ENCODE measurements around the gene PAN2.
"Not testable (repeated sequence)": the region's sequence is repeated elsewhere in the genome, so short reads cannot be mapped to it uniquely, and the experiment has no call there.

PAN2 gene

GRCh38 chr12:56307221-56307965 is 26.4 kb downstream of the PAN2 start:
- no peak for DNase-seq (ENCODE audit: low spot score)

DNA sequence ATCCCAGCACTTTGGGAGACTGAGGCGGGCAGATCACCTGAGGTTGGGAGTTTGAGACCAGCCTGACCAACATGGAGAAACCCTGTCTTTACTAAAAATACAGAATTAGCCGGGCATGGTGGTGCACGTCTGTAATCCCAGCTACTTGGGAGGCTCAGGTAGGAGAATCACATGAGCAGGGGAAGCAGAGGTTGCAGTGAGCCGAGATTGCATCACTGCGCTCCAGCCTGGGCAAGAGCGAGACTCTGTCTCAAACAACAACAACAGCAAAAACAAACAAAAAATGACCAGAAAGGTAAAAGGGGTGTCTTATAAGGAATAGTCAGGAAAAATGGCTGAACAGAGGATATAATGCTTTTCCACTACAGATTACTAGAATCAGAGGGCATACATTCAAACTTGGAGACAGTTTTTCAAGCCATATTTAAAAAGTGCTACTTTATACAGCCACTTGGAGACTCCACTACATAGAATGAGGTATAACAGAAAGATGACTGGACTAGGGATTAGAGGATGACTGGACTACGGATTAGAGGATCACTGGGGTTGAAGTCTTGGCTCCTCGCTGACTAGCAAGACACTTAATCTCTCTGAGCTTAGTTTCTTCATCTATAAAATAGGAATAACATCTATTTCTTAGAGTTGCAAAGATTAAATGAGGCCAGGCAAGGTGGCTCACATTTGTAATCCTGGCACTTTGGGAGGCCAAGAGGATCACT is 28.8 kb downstream of the PAN2 start:
- DNase-seq (ENCODE audit: low spot score), result no peak

DNA sequence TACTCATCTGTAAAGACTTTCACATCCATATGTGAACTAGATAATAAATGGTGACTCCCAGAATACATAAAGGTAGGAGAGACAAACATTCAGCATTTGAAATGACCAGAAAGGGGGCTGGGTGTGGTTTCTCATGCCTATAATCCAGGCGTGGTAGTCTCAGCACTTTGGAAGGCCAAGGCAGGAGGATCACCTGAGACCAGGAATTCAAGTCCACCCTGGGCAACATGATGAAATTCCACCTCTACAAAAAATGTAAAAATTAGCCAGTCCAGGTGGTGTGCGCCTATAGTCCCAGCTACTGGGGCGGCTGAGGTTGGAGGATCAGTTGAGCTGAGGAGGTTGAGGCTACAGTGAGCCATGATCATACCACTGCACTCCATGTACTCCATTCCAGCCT is 29.5 kb downstream of the PAN2 start:
- no peak for DNase-seq (ENCODE audit: low spot score)

DNA sequence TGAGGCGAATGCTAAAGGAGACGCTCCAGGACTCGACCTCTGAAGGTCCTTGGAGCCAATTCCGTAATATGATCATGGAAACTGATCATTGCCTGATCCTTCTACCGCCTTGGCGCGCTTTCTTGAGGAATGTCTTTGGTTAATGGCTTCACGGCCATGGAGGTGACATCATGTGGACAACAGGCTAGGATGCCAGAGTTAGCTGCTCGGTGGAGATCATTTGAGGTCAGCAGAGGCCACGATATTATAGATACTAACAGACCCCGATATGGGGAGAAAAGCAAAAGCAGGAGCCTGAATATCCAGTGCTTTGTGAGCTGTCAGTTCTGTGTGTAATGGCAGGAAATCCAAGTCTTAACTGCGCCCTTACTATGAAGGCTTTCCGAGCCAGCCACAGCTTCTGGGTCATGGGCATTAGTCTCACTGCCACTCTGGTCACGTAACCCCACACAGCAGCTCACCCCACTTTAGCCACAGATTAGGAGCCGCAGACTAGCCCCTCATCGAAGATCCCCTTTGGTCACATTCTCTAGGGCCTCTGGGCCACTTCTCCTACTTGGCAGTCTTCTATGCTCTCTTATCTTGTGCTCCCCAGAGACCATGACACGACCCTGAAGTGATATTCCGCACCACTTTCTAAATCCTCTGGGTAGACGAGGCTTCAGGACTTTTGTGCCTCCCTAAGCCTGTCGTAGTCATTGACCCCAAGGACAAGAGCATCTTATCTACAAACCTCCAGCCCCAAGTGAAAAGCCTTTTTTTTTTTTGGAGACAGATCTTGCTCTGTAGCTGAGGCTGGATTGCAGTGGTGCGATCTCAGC is 32.9 kb downstream of the PAN2 start:
- DNase-seq (ENCODE audit: low spot score), result no peak

DNA sequence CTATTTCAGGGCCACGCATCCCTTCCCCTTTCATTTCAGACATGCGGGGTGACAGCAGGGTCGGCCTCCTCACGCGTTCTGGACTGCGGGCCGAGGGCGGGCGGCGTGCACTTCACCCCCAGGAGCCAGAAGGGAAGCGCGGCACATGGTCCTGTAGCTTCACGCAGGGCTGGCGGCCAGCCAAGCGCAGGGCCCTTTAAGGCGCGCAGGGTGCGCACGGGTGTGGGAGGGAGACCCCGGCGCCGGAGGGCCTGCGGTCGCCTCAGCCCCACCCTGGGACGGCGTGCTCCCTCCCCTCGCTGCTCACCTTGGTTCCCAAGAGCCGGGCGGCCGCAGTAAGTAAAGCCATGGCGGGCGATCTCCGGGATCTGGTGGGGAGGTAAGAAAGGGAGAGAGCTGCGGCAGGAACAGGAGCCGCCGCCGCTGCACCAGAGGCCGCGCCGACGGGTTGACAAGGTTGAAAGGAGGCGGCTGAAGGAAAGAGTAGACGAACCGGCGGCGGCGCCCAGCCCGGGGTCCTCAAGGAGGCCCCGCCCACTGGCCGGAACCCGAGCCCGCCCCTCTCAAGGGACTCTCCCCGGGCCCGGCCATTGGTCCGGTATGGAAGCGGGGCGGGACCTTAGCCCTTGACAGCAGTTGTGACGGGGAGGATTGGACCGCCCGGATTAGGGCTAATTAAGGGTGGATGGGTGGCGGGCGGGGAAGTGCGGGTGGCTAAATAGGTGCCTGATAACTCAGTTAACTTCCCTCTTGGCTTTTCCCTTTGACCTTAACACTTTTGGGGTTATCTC is 33.8 kb downstream of the PAN2 start, which contains the start of gene CS:
TSS of gene CS (minus strand) at position 478 of the 791 bp plus-strand sequence. CDS start at position 349, 129 bp downstream.
- peak; percentile 100 for DNase-seq (ENCODE audit: low spot score)

DNA sequence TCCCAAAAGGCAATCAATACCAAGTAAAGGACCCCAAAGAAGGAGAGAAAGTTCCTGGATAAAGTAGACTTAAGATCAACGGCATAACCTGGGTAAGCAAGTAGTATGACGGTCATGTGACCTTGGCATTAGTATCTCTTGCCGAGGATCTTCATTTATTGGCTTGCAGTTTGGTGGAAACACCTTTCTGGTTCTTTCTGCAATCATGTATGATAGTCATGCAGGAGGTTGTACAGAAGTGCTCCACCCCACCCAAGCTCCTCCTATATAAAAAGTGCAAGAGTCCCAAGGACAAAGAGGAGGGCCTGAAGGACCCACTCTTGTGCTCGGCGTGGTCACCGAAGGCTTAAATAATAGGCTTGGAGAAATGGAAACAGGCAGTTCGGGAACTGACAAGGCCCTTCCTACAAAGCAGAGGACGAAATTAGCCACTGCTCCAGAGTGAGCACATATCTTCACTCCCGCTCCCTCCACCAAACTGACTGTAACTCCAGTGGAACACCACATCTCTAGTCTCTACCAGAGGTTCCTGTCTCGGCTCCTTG is 34.4 kb downstream of the PAN2 start:
- DNase-seq (ENCODE audit: low spot score), result peak; percentile 50

DNA sequence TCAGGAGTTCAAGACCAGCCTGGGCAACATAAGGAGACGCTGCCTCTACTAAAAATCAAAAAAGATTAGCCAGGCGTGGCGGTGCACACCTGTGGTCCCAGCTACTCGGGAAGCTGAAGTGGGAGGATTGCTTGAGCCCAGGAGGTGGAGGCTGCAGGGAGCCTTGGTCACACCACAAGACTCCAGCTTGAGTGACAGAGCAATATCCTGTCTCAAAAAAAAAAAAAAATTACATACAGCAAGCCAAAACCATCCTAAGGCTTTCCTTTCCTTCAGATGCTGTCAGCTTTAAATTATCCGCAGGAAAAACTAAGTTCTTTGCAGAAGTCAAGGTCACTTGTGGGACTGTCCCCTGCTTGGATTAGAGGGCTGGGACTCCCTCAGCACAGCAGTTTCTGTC is 35.0 kb downstream of the PAN2 start:
- no peak for DNase-seq (ENCODE audit: low spot score)

DNA sequence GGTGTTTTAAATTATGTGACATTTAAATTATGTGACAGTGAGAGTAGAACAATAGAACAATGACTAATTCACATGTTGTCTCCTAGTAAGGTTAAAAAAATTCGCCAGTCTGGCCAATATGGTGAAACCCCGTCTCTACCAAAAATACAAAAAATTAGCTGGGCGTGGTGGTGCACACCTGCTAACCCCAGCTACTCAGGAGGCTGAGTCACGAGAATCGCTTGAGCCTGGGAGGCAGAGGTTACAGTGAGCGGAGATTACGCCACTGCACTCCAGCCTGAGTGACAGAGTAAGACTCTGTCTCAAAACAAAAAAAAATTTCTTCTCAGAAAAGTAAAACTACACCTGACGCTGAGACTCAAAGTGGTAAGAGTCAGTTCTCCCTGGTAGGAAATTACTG is 36.4 kb downstream of the PAN2 start:
- DNase-seq (ENCODE audit: low spot score), result no peak

DNA sequence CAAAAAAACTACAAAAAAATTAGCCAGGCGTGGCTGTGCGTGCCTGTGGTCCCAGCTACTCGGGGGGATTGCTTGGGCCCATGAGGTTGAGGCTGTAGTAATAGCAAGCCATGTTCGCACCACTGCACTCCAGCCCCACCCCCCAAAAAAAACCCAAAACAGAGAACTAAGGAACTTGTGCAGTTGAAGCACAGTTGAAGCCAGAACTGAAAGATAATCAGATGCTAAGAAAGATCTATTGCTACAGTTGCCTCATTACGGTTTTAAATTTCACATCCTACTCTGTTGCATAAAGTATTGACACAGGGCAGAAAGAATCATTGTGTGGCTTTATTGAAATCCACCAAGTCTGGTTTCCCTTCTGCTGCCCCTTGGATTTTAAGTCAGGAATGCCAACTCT is 37.5 kb downstream of the PAN2 start:
- DNase-seq (ENCODE audit: low spot score), result no peak

DNA sequence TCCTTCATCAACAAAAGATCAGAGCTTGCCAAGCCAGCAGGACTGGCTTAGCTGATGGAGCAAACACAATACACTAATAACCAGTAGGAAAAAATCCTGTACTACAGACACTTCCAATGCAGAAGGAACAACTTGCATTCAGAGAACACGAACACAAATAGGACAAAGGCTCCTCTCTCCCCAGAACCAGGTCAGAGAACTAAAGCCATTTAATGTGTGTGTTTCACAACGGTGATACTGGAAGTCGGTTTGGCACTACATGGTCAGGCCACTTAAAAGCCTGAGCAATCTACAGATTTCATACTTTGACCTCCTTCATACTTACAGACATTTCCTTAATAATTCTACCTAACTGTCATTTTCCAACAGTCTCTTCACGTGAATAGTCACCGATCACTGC is 40.0 kb downstream of the PAN2 start:
- DNase-seq (ENCODE audit: low spot score), result no peak

DNA sequence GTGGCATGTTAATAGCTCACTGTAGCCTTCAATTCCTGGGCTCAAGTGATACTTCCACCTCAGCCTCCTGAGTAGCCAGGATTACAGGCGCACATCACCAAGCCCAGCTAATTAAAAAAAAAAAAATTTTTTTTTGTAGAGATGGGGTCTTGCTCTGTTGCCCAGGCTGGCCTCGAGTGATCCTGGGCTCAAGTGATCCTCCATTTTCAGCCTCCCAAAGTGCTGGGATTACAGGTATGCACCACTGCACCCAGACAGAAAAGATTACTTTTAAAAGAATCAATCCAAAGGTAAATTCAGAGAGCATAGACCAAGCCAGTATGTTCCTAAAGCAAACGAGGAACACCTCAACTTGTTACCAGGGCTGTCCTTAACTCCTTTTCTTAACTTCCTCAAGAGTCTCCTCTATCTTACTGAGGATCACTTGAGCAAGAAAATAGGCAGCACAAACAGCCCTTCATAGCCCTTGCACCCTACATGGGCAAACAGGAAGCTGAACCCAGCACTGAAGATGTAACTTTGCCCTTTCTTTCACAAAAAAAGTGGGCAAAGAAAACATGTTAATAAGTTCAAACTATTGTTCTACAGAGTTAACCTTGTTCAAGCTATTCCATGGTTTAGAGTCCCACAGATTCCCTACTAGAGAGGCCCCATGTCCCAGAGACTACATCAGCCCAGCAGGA is 45.0 kb downstream of the PAN2 start:
- no peak for DNase-seq (ENCODE audit: low spot score)

DNA sequence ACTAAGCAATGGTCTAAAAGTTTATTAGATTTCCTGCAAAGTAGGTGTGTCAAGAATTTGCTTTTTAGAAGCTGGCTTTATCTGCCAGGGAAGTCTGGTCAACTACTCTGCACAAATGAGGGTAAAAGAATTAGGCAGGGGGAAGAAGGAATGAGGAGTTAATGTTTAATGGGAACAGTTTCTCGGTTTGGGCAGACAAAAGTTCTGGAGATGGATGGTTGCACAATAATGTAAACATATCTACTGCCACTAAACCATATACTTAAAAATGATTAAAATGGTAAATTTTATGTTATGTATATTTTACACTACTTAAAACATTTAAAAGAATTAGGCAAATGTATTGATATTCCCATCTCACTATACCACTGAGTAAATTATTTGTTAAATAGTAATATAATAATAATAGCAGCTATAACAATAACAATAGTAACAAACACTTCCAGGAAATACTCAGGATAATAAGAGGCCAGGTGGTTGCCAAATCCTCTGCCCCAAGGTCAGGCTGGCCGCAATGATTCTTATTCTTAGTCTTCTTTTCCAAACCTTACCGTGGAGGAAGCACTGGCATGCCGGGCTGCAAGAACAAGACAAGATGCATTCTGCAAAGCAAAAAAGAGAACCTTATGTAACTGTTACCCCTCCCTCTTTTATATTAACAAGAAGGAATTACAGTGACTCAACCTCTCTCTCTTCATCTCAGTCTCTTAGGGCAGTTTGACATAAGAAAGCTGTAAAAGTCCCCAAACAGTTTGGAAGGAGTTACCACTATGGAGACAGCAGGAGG is 47.6 kb downstream of the PAN2 start:
- no peak for DNase-seq (ENCODE audit: low spot score)

DNA sequence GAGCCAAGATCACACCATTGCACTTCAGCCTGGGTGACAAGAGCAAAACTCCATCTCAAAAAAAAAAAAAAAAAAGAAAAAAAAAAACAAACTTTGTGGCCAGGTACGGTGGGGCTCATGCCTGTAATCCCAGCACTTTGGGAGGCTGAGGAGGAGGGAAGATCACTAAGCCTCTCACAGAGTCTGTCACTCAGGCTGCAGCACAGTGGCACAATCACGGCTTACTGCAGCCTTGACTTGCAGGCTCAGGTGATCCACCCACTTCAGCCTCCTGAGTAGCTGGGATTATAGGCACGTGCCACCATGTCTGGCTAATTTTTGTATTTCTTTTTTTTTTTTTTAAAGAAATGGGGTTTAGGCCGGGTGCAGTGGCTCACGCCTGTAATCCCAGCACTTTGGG is 49.5 kb downstream of the PAN2 start:
- DNase-seq (ENCODE audit: low spot score), result not testable (repeated sequence)

- no peak for DNase-seq (ENCODE audit: low spot score)
Measured at GRCh38 chr12:56282579-56282978, 51.2 kb downstream of the PAN2 start.

- no peak for DNase-seq (ENCODE audit: low spot score)
Measured at GRCh38 chr12:56282030-56282429, 51.8 kb downstream of the PAN2 start.

DNA sequence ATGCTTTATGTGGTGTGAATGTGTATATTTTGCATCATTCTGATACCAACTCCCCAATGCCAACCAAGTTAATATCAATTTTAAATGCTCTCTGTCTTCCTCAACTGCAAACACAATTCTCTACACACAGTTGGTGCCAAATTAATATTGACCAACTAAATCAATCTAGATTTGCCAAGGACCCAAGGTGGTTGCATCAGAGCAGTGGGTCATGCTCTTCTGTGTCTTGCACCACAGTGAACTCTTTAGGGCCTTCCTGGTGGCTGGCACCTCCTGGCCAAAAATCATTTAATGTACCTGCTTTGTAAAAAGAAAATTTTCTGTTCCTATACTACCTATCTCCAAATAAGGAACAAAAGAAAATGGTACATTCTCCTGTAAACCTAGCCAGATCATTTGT is 53.0 kb downstream of the PAN2 start:
- no peak for DNase-seq (ENCODE audit: low spot score)

DNA sequence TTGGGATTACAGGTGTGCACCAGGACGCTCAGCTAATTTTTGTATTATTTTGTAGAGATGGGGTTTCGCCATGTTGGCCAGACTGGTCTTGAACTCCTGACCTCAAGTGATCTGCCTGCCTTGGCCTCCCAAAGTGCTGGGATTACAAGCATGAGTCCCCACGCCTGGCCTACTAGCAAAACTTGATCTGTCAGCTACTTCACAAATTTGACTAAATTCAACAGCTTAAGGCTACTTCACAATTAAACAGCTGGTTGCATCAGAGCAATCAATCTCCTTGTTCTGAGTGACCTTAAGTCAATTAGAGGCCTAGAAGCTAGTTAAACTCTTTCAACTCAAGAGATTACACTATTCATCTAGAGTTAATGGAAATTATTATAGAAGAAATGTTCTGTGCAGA is 54.9 kb downstream of the PAN2 start:
- no peak for DNase-seq (ENCODE audit: low spot score)

- DNase-seq (ENCODE audit: low spot score), result no peak
Measured at GRCh38 chr12:56274299-56274698, 59.5 kb downstream of the PAN2 start.

- not testable (repeated sequence) for DNase-seq (ENCODE audit: low spot score)
Measured at GRCh38 chr12:56272468-56272867, 61.3 kb downstream of the PAN2 start.

GRCh38 chr12:56271031-56271430 is 62.8 kb downstream of the PAN2 start:
- DNase-seq (ENCODE audit: low spot score), result no peak
